GM10248 (cell line): ENCODE measurements around the gene WIPF3.
A peak's percentile ranks its signal among the peaks of the same experiment; 100 is the strongest.
"Not testable (repeated sequence)": the region's sequence is repeated elsewhere in the genome, so short reads cannot be mapped to it uniquely, and the experiment has no call there.

Source experiments
- CTCF ChIA-PET: fragments of 300-600 bp; sonication (Branson Sonifier 250); formaldehyde crosslinking; extraction: SDS; loops from one replicate; lab custom pipeline; 2021; ENCODE audit warnings: antibody characterized with exemption; lab: Yijun Ruan, JAX
- POLR2A ChIA-PET: fragments of 350-650 bp; sonication (Branson Sonifier 250); formaldehyde crosslinking; extraction: SDS; loops from one replicate; lab custom pipeline; 2020; ENCODE audit warnings: antibody characterized with exemption; lab: Yijun Ruan, JAX
- DNase-seq: peaks from one replicate; pipeline ENCODE4 v3.0.0; 2012; ENCODE audit errors: extremely low spot score
- TF ChIP-seq, protein P1 (sequence below): IDR thresholded peaks from 2 replicates; pipeline ENCODE4 v1.5.1; 2012; ENCODE audit warnings: mild to moderate bottlenecking, low read depth; ENCODE audit errors: extremely low read depth, missing control alignments, control extremely low read depth

The WIPF3 gene

GRCh38 chr7:29955799-29956486 lies 149.6 kb downstream of the WIPF3 start:
- ChIA-PET CTCF (interaction anchor here (1.1 to 3.2 kb wide), 8 partner anchors 10 to 609 kb away, joined by 3 to 14 read pairs (median 4); no protein-coding TSS in a partner anchor), POLR2A (no interaction called here)
- peak; percentile 35 for DNase-seq
- TF ChIP-seq, protein P1, sequence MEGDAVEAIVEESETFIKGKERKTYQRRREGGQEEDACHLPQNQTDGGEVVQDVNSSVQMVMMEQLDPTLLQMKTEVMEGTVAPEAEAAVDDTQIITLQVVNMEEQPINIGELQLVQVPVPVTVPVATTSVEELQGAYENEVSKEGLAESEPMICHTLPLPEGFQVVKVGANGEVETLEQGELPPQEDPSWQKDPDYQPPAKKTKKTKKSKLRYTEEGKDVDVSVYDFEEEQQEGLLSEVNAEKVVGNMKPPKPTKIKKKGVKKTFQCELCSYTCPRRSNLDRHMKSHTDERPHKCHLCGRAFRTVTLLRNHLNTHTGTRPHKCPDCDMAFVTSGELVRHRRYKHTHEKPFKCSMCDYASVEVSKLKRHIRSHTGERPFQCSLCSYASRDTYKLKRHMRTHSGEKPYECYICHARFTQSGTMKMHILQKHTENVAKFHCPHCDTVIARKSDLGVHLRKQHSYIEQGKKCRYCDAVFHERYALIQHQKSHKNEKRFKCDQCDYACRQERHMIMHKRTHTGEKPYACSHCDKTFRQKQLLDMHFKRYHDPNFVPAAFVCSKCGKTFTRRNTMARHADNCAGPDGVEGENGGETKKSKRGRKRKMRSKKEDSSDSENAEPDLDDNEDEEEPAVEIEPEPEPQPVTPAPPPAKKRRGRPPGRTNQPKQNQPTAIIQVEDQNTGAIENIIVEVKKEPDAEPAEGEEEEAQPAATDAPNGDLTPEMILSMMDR: no peak

- POLR2A ChIA-PET: no interaction called here
- CTCF ChIA-PET: interaction anchor here (1.1 to 3.2 kb wide), 8 partner anchors 11 to 609 kb away, joined by 3 to 14 read pairs (median 4); no protein-coding TSS in a partner anchor
- TF ChIP-seq, protein P1: no peak
- DNase-seq: no peak
Observed at GRCh38 chr7:29956487-29956836, 150.2 kb downstream of the WIPF3 start.

DNA sequence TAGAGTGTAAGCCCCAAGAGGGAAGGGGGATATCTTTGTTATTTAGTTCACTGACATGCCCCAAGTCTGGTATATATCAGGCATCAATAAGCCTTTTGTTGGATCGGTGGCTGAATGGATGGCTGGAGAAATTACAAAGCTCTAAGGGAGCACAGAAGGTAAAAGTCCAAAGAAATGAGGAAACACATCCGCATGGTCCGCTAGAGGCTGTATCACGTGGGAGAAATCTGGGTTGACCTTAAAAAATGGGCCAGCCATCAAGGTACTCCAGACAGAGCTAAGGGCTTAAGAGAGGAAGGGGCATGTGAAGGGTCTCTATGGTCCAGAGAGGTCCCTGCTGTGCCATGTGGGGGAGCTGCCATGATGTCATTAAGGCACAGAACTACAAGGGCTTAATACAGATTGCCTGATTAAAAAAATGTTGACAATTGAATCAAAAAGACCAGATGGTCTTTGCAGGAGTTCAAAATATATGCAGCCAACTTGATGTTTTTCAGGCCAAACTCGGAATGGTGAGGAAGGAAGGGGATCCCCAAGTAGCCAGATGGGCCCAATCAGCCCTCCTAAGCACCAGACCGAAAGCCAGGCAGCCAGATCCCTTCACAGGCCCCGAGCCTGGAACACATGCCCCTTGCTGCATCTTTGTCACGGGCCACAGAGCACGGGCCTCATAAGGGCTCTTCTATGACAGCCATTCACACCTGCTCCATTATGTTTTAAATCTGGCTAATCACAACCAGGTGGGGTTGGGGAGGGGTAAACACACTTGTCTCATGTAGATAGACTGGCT lies 151.4 kb downstream of the WIPF3 start:
- TF ChIP-seq, protein P1: no peak
- DNase-seq: no peak
- ChIA-PET CTCF (interaction anchor here (3.1 to 3.2 kb wide), 2 partner anchors 12 to 105 kb away, joined by 10 to 14 read pairs; no protein-coding TSS in a partner anchor), POLR2A (no interaction called here)

GRCh38 chr7:29958667-29959358 lies 152.5 kb downstream of the WIPF3 start:
- ChIA-PET CTCF (interaction anchor here (1.2 to 2.1 kb wide), 2 partner anchors 13 to 37 kb away, joined by 3 to 10 read pairs; no protein-coding TSS in a partner anchor), POLR2A (no interaction called here)
- TF ChIP-seq, protein P1: no peak
- DNase-seq: no peak

GRCh38 chr7:29961611-29962010 lies 155.3 kb downstream of the WIPF3 start:
- DNase-seq, CTCF ChIA-PET: not testable (repeated sequence)

DNA sequence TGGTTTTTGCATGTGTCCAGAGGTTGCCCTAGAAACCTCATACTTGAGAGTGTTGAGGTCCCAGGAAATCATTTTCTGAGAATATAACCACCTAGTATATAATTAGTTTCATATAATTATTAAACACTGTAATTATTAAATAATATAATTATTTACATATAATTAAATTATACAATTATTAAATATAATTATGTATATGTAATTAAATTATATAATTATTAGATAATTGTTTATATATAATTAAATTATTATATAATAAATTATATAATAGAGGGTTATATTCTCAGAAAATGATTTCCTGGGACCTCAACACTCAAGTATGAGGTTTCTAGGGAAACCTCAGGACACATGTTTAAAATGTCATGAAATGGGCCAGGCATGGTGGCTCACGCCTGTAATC lies 155.7 kb downstream of the WIPF3 start:
- DNase-seq: no peak
- TF ChIP-seq, protein P1: no peak
- ChIA-PET CTCF (interaction anchor here (1.6 kb wide), 1 partner anchor 11 kb away, joined by 4 read pairs; no protein-coding TSS in a partner anchor), POLR2A (no interaction called here)

More at GRCh38 chr7:29961611-29962010, 155.3 kb downstream of the WIPF3 start:
- POLR2A ChIA-PET: not testable (repeated sequence)
